ENCODE results near the gene LARGE1.
"Not testable (repeated sequence)": the region's sequence is repeated elsewhere in the genome, so short reads cannot be mapped to it uniquely, and the experiment has no call there.

Gene LARGE1

GRCh38 chr22:33883561-33883960 is 36.7 kb downstream of the LARGE1 start:
- no peak for DNase-seq

GRCh38 chr22:33882991-33883390 is 37.3 kb downstream of the LARGE1 start:
- DNase-seq, result no peak

GRCh38 chr22:33880986-33881385 is 39.3 kb downstream of the LARGE1 start:
- DNase-seq, result no peak

- DNase-seq, result no peak
Observed at GRCh38 chr22:33879796-33880195, 40.5 kb downstream of the LARGE1 start.

DNA sequence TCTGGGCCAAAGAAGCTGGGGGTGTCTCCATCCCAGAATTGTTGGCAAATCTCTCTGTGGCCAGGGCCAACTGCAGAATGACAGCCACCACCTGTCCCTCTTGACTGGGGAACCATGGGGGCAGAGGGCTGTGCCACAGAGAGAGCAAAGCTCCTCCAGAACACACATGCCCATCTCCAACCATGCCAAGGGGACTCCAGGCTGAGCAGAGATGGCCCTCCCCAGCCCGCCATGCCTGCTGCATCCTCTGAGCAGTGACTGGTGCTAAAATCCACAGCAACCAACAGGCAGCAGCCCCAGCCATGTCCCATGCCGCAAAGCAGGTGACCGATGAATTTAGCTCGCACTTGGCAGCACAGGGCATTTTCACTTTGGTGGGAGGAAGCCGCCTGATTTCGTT is 45.0 kb downstream of the LARGE1 start:
- DNase-seq, result no peak

GRCh38 chr22:33874206-33874605 is 46.1 kb downstream of the LARGE1 start:
- DNase-seq, result no peak

DNA sequence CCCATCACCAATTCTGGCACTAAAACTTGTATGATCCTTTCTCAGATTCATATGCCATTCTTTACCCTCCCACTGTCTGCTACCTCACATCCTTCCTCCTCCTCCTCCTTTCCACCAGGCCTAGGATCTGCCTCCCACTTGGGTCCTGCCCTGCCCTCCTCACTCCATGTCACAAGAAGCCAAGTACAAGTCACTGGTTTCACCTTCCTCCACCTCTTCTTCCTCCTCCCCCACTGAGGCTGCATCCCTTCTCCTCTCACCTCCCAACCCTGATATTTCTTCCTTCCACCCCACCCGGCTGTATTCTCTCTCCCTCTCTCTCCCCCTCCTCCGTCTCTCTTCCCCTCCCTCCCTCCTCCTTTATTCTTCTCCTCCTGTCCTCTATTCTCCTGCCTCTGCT is 46.6 kb downstream of the LARGE1 start:
- DNase-seq, result no peak

GRCh38 chr22:33873186-33873585 is 47.1 kb downstream of the LARGE1 start:
- no peak for DNase-seq

DNA sequence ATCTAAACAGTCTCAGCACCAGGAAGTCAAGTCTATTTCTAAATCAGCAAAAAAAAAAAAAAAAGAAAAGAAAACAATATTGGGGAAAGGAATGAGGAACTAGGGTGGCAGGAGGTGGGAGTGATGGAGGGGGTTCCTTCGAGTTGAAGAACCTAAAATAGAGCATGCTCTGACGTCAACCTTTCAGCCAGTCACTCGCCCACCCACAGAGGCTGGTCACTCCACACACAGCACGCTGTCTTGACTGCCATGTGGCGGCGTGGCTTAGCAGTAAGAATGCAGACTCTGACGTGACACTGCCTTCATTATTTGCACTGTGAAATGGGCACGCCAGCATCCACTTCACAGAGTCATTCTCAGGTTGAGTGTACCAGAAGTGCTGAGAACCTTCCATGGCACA is 48.3 kb downstream of the LARGE1 start:
- no peak for DNase-seq

DNA sequence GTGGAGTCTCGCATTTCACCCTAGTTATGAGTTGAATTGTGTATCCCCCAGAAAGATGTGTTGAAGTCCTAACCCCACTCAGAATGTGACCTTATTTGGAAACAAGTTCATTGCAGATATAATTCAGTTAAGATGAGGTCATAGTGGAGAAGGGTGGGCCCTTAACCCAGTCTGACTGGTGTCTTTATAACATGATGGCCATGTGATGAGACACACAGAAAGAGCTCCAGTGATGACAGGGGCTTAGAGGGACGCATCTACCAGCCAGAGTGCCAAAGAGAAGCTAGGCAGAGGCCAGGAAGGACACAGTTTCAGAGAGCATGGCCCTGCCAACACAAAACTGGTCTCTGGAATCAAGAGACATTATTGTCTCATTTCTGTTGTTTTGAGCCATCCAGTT is 50.3 kb downstream of the LARGE1 start:
- DNase-seq, result no peak

DNA sequence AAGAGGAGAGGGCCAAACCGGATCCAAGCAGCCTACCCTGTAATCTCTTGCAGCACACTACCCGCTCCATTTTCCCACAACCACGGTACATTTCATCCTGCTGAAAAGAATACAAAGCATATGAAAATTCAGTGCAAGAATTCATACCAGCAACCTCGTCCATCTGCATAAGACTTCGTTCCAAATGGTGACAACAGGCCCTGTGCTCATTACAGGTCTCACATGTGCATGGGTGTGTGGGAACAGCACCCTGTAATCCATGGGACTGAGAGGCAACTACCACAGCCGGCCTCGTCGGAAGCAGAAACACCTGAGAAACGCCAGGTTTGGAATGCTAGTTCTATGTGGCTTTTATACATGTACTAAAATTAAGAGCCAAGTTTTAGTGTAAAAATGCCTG is 52.3 kb downstream of the LARGE1 start:
- DNase-seq, result no peak

GRCh38 chr22:33867118-33867866 is 53.0 kb downstream of the LARGE1 start:
- no peak for DNase-seq

GRCh38 chr22:33866511-33866910 is 53.8 kb downstream of the LARGE1 start:
- DNase-seq, result no peak

GRCh38 chr22:33865996-33866395 is 54.3 kb downstream of the LARGE1 start:
- no peak for DNase-seq

DNA sequence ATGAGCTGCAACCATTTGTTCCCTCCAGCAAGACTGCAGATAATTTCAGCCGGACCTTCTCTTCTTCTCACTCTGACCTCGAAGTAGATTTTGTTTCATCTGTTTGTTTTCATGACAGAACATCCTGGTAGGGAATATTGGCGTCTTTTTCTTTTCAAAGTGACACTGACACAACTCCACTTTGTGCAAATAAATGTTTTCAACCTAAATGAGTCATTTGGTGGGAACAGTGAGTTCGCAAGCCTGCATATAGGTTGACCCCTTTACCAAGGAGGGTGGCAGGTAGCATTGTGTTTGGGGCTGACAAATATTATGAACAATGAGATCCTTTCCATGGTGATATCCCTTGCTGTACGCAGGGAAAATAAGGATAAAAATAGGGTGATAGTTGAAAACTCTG is 55.0 kb downstream of the LARGE1 start:
- no peak for DNase-seq

- DNase-seq, result no peak
Observed at GRCh38 chr22:33864723-33865130, 55.5 kb downstream of the LARGE1 start.

DNA sequence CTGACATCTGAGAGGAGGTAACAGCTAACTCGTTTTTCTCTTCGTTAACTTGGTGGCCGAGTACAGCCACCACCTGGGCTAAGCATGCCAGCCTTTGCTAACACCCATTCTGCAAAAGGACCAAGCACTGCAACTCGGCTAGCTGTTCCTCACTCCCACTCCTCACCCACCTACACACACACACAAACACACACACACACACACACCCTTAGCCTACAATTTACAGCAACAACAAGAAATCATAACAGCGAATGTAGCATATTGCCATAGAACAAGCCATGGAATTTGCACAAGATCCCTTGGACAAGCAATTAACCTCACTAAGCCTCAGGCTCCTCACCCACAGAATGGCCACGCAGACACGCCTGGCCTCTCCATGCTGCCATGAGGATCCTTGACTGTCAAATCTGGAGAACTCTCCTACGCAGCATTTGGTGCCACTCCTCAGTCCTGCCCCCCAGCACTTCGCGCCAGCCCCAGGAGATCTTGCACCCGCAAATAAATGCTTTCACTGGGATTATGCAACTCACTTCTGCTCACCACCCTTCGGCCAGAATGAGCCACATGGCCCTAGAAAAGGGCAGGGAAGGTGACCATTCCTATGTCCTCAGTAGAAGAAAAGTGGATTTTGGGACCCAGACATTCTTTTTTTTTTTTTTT is 58.9 kb downstream of the LARGE1 start:
- no peak for DNase-seq

DNA sequence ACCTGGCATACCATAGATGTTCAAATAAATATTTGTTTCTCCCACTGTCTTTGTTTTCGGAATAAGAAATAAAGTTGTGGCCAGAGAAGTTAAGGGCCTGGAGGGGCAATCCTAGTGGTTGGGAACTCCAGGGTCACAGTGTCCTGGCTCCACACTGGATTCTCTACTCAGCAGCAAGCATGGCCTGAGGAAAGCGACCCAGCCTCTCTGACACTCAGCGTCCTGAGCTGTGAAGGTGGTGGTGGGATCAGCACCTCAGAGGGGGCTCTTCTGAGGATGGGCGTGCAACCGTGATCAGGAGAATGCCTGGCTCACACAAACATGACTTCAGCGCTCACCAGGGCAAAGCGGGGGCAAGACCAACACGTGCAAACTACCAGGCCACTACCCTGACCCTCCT is 59.9 kb downstream of the LARGE1 start:
- DNase-seq, result no peak

DNA sequence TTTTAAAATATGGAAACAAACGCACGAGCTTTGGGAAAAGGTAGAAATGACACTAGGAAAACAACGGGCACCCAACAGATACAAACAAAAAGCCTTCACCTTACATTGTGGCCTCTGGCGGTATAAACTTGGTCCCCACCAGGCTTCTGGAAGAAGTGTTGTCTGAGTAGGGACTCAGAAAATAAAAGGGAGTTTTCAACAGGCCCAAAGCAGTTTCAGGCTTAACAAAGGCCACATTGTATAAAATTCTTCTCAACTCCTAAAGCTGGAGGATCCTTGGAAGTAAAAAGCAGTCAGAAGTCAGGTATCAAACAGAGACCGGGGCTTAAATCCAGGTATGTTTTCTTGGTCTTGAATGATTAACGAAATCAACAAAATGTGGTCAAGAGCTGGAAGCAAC is 61.0 kb downstream of the LARGE1 start:
- no peak for DNase-seq

DNA sequence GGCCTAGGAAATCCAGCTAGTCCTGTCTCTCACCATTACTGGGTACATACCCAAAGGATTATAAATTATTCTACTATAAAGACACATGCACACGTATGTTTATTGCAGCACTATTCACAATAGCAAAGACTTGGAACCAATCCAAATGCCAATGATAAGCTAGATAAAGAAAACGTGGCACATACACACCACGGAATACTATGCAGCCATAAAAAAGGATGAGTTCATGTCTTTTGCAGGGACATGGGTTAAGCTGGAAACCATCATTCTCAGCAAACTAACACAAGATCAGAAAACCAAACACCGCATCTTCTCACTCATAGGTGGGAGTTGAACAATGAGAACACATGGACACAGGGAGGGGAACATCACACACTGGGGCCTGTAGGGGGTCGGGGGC is 61.6 kb downstream of the LARGE1 start:
- not testable (repeated sequence) for DNase-seq

- not testable (repeated sequence) for DNase-seq
Observed at GRCh38 chr22:33857767-33858166, 62.5 kb downstream of the LARGE1 start.

GRCh38 chr22:33854724-33855123 is 65.6 kb downstream of the LARGE1 start:
- no peak for DNase-seq

DNA sequence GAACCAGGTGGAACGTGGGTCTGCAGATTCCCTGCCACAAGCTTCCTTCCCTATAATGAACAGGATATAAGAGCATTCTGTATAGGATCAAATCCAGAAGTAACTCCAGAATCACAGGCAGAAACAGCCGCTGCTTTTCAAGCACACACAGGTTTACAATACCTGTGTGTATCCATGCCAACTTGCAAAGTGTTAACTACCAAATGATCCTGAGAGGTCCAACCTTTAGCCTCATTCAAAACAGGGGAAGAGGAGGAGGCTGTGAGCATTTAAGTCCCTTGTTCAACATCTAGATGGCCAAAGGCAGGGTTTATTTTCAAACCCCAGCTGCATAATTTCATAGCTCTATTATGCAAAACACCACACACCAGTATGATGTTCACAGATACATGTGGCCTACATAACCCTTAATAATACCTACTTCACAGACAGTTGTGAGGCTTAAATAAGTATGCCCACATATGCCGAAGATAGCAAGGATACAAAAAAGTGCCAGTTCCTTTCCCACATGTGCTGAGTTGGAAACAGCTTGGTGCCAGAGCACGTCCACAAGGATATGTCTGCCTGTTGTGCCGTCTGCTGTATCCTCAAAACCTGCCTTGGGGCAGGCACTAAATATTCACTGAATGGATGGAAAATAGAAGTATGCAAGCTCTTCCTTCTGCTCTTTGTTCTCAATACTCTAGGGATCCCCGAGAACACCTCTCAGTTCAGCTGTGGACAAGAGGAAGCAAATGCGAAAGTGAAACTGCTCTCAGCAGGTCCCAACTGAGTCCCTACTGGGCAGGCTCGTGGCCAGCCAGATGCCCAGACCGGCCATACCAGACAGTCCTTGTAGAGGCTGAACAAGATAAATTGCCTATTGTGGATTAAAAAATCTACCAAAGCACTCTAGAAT is 66.8 kb downstream of the LARGE1 start:
- peak; percentile 57 for DNase-seq
